H54 (cell line): ENCODE results near the gene TXLNG.

Experiments
- DNase-seq: peaks from one replicate; pipeline ENCODE4 v3.0.0; 2011; ENCODE audit warnings: low spot score, mixed read lengths; ENCODE audit not compliant: insufficient read length
- FAIRE-seq: peaks from 3 replicates; lab custom pipeline; 2011; peaks lifted over from hg19 to GRCh38; lab: Jason Lieb, UNC
- POLR2A ChIP-seq: IDR thresholded peaks from 2 replicates; pipeline ENCODE4 v1.6.1; 2011; ENCODE audit warnings: low read depth, mild to moderate bottlenecking, low read length

The TXLNG gene

GRCh38 chrX:16869393-16870094, 83.3 kb downstream of the TXLNG start:
- TF ChIP-seq POLR2A, result no peak
- FAIRE-seq, result no peak
- DNase-seq, result no peak

- TF ChIP-seq POLR2A, result peak; percentile 68
- FAIRE-seq (no peak), DNase-seq (peak; percentile 38)
Observed at GRCh38 chrX:16870095-16870861, 84.0 kb downstream of the TXLNG start, which contains the start of gene RBBP7. TSS of gene RBBP7 (minus strand) at chrX:16870362. CDS start at chrX:16870053, 309 bp downstream.

GRCh38 chrX:16870862-16871815, 84.9 kb downstream of the TXLNG start:
- FAIRE-seq (no peak), DNase-seq (no peak)
- TF ChIP-seq POLR2A, result no peak

- DNase-seq, result no peak
Observed at GRCh38 chrX:16873106-16873505, 86.8 kb downstream of the TXLNG start.

DNA sequence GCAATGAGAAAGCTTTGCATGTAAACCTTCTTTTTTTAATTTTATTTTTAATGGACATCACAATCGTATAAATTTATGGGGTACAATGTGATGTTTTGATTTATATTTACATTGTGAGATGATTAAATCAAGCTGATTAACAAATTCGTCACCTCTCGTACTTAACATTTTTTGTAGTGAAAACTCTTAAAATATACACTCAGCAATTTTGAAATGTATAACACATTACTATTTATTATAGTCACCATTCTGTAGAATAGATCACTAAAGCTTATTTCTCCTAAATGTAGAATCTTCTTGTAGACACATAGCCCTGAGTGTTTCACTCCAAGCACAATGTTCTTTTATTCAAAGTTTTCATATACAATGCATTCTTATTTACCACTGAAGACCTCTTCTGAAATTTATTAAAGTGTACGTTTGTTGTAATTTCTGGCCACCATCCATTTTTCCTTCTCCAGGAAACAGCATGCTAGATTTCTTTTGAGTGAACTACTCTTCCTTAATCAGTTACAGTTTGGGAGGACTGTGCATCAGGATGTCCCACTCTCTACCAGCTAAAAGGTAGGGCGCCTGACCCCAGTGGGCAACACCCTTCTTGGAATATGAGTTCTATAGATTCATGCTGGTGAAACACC, 88.3 kb downstream of the TXLNG start:
- no peak for TF ChIP-seq POLR2A
- FAIRE-seq, result no peak

More at GRCh38 chrX:16873106-16873505, 86.8 kb downstream of the TXLNG start:
- TF ChIP-seq POLR2A, result no peak
- no peak for FAIRE-seq

DNA sequence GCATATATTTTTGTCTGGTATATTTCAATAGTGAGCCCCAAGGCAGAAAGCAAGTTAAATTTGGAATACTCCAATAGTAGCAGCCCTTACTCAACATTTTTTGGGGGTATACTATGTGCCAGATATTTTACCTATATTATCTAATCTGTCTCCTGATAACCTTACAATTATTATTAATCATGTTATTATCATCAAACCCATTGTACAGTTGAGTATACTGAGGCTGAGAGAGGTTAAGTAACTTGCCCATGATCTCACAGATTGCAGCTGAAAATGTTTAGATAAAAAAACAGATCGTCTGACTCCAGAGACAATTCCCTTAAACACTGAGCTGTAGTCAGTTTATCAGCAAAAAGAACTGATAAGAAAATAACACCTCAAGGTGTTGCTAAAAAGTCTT, 90.4 kb downstream of the TXLNG start:
- DNase-seq (no peak), FAIRE-seq (no peak)
- TF ChIP-seq POLR2A, result no peak

More for the DNA sequence above, 88.3 kb downstream of the TXLNG start:
- DNase-seq, result no peak

DNA sequence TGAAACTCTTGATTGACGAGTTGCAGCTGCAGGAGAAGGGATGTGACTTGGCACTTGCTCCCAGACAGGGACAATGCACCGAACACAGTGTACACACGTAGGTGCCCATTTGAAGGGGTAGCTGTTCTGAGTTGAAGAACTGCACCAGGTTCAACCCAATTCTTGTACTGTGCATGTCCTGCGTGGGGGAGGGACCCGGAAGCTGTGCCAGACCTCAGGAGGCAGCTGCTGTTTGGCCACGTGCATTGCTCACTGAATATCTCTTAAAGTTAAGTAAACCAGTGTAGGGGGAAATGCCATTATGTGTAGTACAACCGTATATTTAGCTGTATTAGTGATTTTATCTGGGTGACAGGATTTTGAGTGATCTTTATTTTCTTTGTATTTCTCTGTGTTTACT, 95.9 kb downstream of the TXLNG start:
- no peak for TF ChIP-seq POLR2A
- no peak for DNase-seq
- FAIRE-seq, result no peak

GRCh38 chrX:16882702-16883486, 96.6 kb downstream of the TXLNG start:
- FAIRE-seq (no peak), DNase-seq (no peak)
- TF ChIP-seq POLR2A, result no peak

GRCh38 chrX:16883487-16883804, 97.2 kb downstream of the TXLNG start:
- DNase-seq, result no peak
- TF ChIP-seq POLR2A, result no peak
- FAIRE-seq, result no peak

DNA sequence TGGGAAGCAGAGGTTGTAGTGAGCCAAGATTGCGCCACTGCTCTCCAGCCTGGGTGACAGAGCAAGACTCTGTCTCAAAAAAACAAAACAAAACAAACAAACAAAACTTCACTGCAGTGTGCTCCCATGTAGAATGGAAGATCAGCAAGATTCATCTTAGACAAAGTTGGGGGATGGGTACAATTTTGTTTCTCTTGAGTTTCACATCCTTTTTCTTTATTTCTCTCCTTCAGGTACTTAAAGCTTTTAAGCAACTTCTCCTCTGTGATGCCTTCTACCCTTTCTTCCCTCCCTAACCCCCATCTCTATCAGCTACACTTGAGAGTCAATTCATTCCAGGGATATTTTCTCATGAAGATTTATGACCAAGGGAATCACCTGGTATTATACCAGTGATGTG, 99.4 kb downstream of the TXLNG start:
- FAIRE-seq, result no peak
- TF ChIP-seq POLR2A, result no peak
- DNase-seq, result no peak

GRCh38 chrX:16892504-16893362, 106.5 kb downstream of the TXLNG start:
- no peak for TF ChIP-seq POLR2A
- no peak for FAIRE-seq
- no peak for DNase-seq
